Esophagus squamous epithelium (tissue), 4 donors: ENCODE results near the gene ARHGEF28.

ENCODE experiments used
- POLR2A ChIP-seq, 4 donors: fragments of 450-650 bp; IDR thresholded peaks; one replicate each; pipeline ENCODE4 v1.6.1; 2017; ENCODE audit warnings: antibody characterized with exemption in 4 of 4, mild to moderate bottlenecking in 4 of 4, moderate library complexity in 3 of 4
- TF ChIP-seq, protein P1 (sequence below), 6 experiments: fragments of 450-650 bp in 4 of 6; fragments of 200-600 bp in 2 of 6; sonication (generic) in 2 of 6; IDR thresholded peaks; one replicate each; pipeline ENCODE4 v1.5.1; 2016 to 2019; ENCODE audit warnings: antibody characterized with exemption in 6 of 6, mild to moderate bottlenecking in 4 of 6, moderate library complexity in 4 of 6

DNA sequence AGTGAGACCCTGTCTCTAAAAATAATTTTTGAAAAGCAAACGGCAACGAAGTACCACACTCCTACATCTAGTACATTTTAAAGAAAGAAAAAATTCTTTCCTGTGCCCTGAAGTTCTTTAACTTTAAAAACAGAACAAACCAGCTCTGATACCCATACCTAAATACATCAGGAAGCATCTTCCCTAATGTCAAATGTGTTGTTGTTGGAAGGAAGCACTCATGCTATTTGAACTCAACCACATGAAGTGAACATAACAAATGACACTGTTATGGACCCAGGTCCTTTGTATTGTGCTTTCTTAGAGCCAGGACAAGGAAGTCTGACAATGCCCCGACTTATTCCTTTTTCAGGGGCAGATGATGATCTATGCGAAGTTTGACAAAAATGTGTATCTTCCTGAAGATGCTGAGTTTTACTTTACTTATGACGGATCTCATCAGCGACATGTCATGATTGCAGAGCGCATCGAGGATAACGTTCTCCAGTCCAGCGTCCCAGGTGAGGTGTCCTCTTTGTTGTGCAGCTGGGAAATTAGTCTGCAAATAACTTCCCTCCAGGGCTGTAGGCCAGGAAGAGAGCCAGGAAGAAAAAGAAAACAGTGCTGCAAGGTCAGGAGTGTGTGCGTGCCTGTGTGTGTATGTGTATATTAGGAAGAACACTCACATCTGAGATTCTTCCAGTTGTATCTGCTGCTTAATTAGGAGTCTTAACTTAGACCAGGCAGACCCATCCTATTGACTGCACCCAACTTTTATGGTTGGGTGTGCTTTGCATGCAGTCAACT lies 123.7 kb downstream of the ARHGEF28 start:
- TF ChIP-seq, protein P1, sequence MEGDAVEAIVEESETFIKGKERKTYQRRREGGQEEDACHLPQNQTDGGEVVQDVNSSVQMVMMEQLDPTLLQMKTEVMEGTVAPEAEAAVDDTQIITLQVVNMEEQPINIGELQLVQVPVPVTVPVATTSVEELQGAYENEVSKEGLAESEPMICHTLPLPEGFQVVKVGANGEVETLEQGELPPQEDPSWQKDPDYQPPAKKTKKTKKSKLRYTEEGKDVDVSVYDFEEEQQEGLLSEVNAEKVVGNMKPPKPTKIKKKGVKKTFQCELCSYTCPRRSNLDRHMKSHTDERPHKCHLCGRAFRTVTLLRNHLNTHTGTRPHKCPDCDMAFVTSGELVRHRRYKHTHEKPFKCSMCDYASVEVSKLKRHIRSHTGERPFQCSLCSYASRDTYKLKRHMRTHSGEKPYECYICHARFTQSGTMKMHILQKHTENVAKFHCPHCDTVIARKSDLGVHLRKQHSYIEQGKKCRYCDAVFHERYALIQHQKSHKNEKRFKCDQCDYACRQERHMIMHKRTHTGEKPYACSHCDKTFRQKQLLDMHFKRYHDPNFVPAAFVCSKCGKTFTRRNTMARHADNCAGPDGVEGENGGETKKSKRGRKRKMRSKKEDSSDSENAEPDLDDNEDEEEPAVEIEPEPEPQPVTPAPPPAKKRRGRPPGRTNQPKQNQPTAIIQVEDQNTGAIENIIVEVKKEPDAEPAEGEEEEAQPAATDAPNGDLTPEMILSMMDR (IDR thresholded peaks at IDR 0.05): no peak
- no peak for TF ChIP-seq POLR2A (IDR thresholded peaks at IDR 0.05)
